Activated CD4-positive, alpha-beta T cell treated with anti-CD3 and anti-CD28 coated beads, Interleukin-2, amount 50 U/mL, for 4 hours (primary cell): ENCODE results near the gene WDR44.
"Not testable (repeated sequence)": the region's sequence is repeated elsewhere in the genome, so short reads cannot be mapped to it uniquely, and the experiment has no call there.

Experiments used
- DNase-seq, 2 experiments: peaks; one replicate each; pipeline ENCODE4 v3.0.0-alpha.2; 2020

WDR44 gene, protein sequence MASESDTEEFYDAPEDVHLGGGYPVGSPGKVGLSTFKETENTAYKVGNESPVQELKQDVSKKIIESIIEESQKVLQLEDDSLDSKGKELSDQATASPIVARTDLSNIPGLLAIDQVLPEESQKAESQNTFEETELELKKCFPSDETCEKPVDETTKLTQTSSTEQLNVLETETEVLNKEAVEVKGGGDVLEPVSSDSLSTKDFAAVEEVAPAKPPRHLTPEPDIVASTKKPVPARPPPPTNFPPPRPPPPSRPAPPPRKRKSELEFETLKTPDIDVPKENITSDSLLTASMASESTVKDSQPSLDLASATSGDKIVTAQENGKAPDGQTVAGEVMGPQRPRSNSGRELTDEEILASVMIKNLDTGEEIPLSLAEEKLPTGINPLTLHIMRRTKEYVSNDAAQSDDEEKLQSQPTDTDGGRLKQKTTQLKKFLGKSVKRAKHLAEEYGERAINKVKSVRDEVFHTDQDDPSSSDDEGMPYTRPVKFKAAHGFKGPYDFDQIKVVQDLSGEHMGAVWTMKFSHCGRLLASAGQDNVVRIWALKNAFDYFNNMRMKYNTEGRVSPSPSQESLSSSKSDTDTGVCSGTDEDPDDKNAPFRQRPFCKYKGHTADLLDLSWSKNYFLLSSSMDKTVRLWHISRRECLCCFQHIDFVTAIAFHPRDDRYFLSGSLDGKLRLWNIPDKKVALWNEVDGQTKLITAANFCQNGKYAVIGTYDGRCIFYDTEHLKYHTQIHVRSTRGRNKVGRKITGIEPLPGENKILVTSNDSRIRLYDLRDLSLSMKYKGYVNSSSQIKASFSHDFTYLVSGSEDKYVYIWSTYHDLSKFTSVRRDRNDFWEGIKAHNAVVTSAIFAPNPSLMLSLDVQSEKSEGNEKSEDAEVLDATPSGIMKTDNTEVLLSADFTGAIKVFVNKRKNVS

GRCh38 chrX:118345464-118346257 lies at the start of gene WDR44:
TSS of gene WDR44 (plus strand) at chrX:118346106. CDS start at chrX:118346504, 398 bp downstream.
- DNase-seq: peak; percentile 90 to 91

DNA sequence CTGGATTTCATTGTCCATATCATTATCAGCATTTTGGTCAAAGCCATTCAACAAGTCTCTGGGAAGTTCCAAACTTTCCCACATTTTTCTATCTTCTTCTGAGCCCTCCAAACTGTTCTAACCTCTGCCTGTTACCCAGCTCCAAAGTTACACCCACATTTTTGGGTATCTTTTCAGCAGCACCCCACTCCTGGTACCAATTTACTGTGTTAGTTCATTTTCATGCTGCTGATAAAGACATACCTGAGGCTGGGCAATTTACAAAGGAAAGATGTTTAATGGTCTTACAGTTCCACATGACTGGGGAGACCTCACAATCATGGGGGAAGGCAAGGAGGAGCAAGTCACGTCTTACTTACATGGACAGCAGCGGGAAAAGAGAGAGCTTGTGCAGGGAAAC lies 40.1 kb upstream of the WDR44 start:
- DNase-seq: not testable (repeated sequence)

DNA sequence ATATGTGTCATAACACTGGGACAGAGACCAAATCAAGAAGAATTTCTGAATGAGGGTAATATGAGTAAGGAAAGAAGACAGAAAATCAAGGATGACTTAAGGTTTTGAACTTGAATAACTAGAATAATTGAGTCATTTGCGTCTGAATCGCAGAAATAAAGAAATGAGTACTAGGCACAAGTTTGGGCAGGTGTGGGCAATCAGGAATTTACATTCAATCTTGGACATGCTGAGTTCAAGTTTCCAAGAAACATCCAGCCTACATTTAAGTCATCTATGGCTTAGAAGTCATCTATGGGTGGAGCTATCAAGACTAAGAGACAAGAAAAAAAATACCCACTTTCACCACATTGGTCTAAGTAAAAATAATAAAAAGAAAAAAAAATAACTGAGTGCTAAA lies 30.4 kb upstream of the WDR44 start:
- DNase-seq: no peak

DNA sequence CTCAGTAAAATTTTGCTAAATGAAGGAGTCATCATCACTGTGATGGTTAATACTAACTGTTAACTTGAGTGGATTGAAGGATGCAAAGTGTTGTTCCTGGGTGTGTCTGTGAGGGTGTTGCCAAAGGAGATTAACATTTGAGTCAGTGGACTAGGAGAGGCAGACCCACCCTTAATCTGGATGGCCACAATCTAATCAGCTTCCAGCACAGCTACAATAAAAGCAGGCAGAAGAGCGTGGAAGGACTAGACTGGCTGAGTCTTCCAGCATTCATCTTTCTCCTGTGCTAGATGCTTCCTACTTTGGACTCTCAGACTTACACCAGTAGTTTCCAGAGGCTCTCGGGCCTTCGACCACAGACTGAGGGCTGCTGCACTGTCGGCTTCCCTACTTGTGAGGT lies 21.3 kb upstream of the WDR44 start:
- no peak for DNase-seq

DNA sequence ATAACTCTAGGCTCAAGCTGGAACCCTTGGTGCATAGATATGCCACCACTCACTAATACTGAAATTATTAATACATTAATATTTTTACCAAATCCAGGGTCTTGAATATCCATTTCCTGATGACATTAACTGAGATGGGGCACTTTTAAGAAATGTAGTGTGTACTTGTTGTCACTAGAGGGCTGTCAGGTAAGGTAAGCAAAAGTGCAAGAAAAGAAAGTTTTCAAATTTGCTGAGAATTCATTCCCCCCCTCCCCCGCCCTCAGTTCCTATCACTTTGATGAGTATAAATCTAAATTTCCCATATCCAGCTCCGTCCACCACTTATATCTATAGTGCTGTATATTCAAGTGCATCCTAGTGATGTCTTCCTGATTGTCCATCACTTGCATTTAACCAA lies 20.5 kb upstream of the WDR44 start:
- DNase-seq: no peak

DNA sequence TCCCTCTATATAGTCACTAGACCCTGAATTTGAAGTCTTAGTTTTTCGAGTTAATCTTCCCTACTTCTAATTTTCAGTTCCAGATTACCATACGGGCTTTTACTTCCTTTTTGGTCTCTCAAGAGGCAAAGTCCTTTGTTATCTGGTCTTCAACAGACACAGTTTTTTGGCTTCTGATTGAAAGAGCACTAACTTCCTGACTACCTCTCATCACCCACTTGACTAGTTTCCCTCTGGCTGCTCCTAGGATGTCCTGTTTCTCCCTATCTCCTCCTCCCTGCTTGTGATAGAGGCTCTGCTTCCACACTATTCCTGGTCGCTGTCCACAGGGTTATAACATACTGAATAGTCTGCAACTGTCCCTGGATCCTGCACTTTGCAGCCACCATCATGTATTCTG lies 16.7 kb upstream of the WDR44 start:
- no peak for DNase-seq

DNA sequence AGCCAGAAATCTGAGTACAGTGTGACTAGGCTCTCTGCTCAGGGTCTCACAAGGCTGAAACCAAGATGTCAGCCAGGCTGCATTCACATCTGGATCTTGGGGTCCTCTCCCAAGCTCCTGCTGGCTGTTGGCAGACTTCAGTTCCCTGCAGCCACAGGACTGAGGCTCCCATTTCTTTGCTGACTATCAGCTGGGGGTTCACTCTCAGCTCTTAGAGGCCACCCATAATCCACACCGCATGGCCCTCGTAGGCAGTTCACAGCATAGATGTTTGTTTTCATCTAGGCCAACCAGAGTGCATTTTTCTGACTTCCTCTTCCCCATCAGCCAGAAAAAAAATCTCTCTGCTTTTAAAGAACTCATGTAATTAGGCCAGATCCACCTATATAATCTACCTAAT lies 8.2 kb upstream of the WDR44 start:
- no peak for DNase-seq

DNA sequence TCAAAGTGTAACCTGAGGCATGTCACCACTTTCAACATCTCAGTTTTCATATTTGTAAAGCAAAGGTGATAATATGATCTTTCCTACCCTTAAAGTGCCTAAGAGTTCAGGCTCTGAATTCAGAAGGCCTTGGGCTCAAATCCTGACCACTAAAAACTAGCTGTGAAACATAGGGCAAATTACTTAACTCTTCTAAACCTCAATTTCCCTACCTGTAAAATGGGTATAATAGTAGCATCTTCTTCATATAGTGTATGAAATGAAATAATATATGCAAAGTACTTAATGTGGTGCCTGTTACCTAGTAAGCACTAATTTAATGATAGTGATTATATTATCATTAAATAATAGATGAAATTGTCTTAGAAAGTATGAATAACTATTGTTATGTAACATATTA lies 7.0 kb upstream of the WDR44 start:
- no peak for DNase-seq

- DNase-seq: no peak
Measured at GRCh38 chrX:118345045-118345463, 852 bp upstream of the WDR44 start.

DNA sequence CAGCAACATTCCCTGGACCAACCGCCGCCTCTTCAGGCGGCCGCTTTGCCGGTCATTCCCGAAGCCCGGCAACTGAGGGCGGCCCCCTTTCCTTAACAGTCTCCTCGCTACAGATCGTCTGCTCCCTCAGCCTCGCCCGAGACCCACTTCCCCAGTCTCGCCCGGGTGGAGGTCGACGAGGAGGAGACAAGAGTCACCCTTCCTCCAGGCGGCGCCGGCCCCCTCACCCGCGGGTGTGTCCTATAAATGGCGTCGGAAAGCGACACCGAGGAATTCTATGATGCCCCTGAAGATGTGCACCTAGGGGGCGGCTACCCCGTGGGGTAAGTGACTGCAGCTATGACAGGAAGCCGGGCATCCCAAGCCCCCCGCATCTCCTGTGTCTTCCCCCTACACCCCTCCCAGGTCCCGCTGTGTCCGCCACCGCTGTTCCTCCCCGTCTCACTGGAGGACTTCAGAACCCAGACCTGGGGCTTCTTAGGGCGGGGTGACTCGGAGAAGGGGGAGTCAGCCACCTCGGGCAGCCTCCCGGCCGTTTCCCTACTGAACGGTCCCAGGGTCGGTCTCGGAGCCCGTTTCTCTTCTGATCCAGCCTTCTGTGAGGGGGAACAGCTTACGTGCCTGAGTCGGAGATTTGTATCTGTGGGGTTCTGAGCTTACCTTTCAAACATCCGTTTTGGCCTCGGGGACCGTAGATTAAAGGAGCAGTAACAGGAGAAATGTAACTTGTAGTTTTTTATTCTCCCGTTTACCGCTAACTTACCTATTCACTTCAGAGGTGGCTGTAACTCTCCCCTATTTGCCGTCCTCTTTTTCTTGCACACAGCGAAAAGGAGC lies 570 bp downstream of the WDR44 start:
- DNase-seq: peak; percentile 26 to 41

DNA sequence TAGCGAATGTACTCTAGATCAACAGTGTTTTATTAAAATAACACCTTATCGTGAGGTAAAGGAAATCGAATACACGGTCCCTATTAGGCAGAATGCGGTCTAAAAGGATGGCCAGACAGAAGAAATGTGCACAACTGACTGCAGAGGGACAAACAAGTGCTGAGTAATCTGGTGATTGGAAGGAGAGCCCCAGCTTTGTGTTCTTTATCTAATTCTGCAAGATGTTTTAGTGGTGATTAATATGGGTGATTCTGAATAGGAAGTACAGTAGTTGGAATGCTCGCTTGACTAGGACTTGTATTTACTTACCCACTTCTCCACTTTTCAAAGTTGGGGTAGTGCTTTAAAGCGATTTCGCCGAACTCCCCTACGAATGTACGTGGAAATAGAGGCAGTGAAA lies 1.2 kb downstream of the WDR44 start:
- DNase-seq: no peak

DNA sequence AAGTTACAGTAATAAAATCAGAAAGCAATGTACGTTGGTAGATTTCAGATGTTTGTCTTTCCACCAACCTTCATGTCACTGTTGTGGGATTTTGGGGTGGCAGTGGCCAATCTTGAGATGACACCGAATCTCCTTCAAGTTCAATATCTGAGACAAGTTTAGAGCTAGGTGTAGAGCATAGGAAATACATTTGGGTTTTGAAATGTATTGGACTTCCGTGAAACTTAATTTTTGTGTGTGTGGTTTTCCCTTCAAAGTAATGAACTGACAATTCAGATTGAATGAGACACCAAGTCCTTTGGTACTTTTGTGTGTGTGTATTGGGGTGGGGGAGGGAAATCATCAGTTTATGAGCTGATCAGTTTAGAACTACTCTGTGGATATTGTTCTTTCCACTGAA lies 1.8 kb downstream of the WDR44 start:
- DNase-seq: no peak

DNA sequence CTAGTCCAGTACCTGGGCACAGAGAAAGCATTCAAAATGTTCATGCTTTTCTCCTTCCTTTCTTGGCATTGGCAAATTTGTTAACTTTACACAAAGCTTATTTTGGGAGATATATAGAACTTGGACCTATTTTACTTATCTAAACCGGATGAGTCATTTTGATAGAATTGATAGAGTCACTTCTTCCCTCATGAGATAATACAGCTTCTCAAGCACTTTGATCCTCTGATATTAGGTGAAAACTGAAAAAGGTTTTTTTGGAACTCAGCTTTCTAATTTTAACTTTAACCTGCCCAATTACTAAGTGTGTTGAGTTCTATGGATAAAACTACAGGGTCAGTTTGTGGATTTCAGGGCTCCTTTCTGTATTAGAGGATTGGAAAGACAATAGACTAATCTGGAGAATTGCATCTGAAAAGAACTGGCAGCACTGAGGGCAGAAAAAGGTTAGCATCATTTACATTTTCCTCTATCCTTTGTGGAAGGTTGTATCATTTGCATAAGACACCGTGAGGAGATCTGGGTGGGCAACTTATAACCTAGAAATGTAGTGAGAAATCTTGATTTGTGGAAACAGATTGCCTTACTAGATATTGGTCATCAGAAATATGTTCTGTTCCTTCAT lies 2.4 kb downstream of the WDR44 start:
- no peak for DNase-seq

DNA sequence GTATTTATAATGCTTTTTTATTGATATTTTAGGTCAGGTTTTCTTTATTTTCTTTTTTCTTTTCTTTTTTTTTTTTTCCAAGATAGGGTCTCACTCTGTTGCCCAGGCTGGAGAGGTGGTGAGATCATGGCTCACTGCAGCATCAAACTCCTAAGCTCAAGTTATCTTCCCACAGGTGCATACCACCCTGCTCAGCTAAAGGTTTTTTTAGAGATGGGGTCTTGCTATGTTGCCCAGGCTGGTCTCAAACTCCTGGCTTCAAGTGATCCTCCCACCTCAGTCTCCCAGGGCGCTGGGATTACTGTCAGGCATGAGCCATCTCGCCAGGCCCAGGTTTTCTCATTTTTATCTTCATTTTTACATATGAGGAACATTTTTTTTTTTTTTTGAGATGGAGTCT lies 3.3 kb downstream of the WDR44 start:
- DNase-seq: no peak

DNA sequence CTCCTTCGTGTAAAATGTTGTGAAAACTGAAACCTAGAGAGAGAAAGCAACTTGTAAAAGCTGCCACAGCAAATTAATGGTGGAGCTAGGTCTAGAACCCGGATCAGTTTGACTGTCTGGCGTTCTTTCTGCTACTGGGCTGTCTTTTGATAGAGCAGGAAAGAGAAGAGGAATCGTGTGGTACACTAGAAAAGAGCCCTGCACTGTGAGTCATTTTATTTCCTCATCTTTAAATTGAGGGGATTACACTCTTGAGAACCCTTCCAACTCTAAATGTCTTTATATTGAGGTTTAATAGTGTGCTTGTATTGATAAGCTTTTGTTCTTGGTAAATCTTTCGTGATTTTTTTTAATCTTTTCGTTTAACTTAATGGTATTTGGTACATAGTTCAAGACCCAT lies 4.3 kb downstream of the WDR44 start:
- no peak for DNase-seq

- no peak for DNase-seq
Measured at GRCh38 chrX:118350706-118351105, 4.8 kb downstream of the WDR44 start.

DNA sequence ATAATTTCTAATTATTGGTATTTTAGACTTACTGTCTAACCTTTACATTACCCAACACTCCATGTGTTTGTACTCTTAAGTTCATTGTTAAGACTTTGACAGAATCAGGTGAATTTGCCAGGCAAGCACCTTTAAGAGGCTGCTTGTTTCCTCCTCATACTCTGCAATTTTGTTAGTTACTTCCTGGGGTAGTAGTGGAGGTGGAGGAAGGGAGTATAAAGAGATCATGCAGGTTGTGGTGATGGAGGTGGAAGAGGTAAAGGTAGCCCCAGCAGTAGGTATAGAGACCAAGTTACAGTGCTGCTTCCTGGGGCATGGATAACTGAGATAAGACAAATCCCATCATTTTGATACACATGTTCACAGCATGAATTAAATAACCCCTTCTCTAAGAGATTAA lies 6.7 kb downstream of the WDR44 start:
- no peak for DNase-seq

GRCh38 chrX:118353081-118353850 lies 7.4 kb downstream of the WDR44 start:
- no peak for DNase-seq

DNA sequence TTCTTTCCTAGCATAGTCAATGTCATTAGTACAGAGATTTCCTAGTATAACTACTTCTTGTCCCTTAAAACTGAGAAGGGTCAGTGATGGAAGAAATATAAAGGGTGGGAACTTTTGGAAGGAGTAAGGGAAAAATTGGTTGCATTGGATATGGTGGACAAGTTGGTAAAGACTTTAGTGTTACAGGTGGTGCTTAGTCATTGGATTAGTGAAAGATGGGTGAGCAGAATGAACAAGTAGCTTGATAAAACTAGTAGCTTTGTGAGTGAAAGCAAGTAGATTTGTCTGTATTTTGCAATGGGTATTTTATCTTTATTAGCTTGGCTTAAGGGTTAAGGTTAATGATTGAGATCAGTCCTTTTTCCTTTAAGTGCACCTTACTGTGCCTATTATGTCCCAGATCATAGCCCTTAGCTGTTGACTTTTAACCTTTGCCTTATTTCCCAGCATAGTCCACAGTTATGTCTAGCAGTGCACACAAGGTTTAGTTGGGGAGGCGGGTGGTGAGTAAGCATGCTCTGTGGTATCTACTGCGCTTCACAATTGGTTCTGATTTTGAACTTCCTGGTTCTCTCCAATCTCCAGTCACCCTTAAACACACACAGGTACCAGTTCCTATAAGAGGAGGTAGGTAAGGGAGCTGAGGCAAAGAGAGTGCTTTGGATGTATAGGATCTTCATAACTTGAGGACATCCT lies 9.5 kb downstream of the WDR44 start:
- no peak for DNase-seq

GRCh38 chrX:118356154-118356701 lies 10.3 kb downstream of the WDR44 start:
- DNase-seq: no peak
